Activated T-helper 17 cell treated with anti-CD3 and anti-CD28 coated beads, Interleukin-2, amount 50 U/mL, for 72 hours (primary cell): Measurements from ENCODE around the gene PRSS12. TPM values are rescaled to one million over a fixed set of nuclear protein-coding genes. Genes with fewer than 3 reads are reported as not detected.

ENCODE experiments used
- ATAC-seq: fragments of 150-1000 bp; cut with Tn5 transposase; replicated peaks from 2 replicates; pipeline ENCODE4 v1.10.0; 2021; ENCODE audit warnings: mild to moderate bottlenecking, moderate library complexity
- H3K27ac Mint-ChIP-seq: one replicate; pipeline ENCODE4 v1.8.0; 2022; ENCODE audit warnings: mixed read lengths
- H3K27me3 Mint-ChIP-seq: one replicate; pipeline ENCODE4 v1.8.0; 2022; ENCODE audit warnings: mixed read lengths
- H3K36me3 Mint-ChIP-seq: one replicate; pipeline ENCODE4 v1.8.0; 2022; ENCODE audit warnings: low read depth, mild to moderate bottlenecking, mixed read lengths
- H3K4me1 Mint-ChIP-seq: one replicate; pipeline ENCODE4 v1.8.0; 2022; ENCODE audit warnings: mixed read lengths
- H3K4me3 Mint-ChIP-seq: one replicate; pipeline ENCODE4 v1.8.0; 2022; ENCODE audit warnings: mild to moderate bottlenecking, mixed read lengths
- H3K9me3 Mint-ChIP-seq: one replicate; pipeline ENCODE4 v1.8.0; 2022; ENCODE audit warnings: mixed read lengths
- total RNA-seq, 2 donors: library from RNA; stranded (reverse); gene quantifications; one replicate each; pipeline ENCODE4 v1.2.3, GENCODE V29; 2022

PRSS12 gene
- total RNA-seq, 2 donors from 2014 or later: not detected

GRCh38 chr4:118346495-118346894 lies 6.3 kb downstream of the PRSS12 start:
- no peak for ATAC-seq
- Mint-ChIP-seq H3K27me3 (peaks cover 41% of the 10 kb centered on the region), H3K4me3 (no peak overlapping the region), H3K9me3 (no peaks in the 10 kb centered on the region), H3K27ac (no peak overlapping the region), H3K4me1 (no peaks in the 10 kb centered on the region), H3K36me3 (no peaks in the 10 kb centered on the region)

- ATAC-seq: no peak
Measured at GRCh38 chr4:118345813-118346212, 7.0 kb downstream of the PRSS12 start.

GRCh38 chr4:118344801-118345200 lies 8.0 kb downstream of the PRSS12 start:
- H3K4me3 Mint-ChIP-seq: no peak overlapping the region
- no peaks in the 10 kb centered on the region for H3K9me3 Mint-ChIP-seq
- H3K27me3 Mint-ChIP-seq: peaks cover 33% of the 10 kb centered on the region
- H3K36me3 Mint-ChIP-seq: no peaks in the 10 kb centered on the region
- no peak for ATAC-seq
- no peaks in the 10 kb centered on the region for H3K4me1 Mint-ChIP-seq
- H3K27ac Mint-ChIP-seq: no peak overlapping the region

More at GRCh38 chr4:118345813-118346212, 7.0 kb downstream of the PRSS12 start:
- Mint-ChIP-seq H3K4me1 (no peaks in the 10 kb centered on the region), H3K4me3 (no peak overlapping the region), H3K9me3 (no peaks in the 10 kb centered on the region), H3K27ac (no peak overlapping the region), H3K36me3 (no peaks in the 10 kb centered on the region), H3K27me3 (peaks cover 36% of the 10 kb centered on the region)

GRCh38 chr4:118343501-118343900 lies 9.3 kb downstream of the PRSS12 start:
- Mint-ChIP-seq H3K36me3 (no peaks in the 10 kb centered on the region), H3K27me3 (peaks cover 30% of the 10 kb centered on the region), H3K9me3 (no peaks in the 10 kb centered on the region), H3K4me1 (no peaks in the 10 kb centered on the region), H3K4me3 (no peak overlapping the region), H3K27ac (no peak overlapping the region)
- ATAC-seq: no peak

- Mint-ChIP-seq H3K4me3 (no peak overlapping the region), H3K9me3 (no peaks in the 10 kb centered on the region), H3K4me1 (no peaks in the 10 kb centered on the region), H3K27ac (no peak overlapping the region), H3K27me3 (peaks cover 15% of the 10 kb centered on the region), H3K36me3 (no peaks in the 10 kb centered on the region)
- ATAC-seq: no peak
Measured at GRCh38 chr4:118340109-118340508, 12.7 kb downstream of the PRSS12 start.

- no peak for ATAC-seq
- H3K9me3 Mint-ChIP-seq: no peaks in the 10 kb centered on the region
- no peaks in the 10 kb centered on the region for H3K36me3 Mint-ChIP-seq
- H3K4me1 Mint-ChIP-seq: no peaks in the 10 kb centered on the region
- peaks cover 15% of the 10 kb centered on the region for H3K27me3 Mint-ChIP-seq
- H3K27ac Mint-ChIP-seq: no peak overlapping the region
- no peak overlapping the region for H3K4me3 Mint-ChIP-seq
Measured at GRCh38 chr4:118338981-118339765, 13.6 kb downstream of the PRSS12 start.

GRCh38 chr4:118338518-118338917 lies 14.3 kb downstream of the PRSS12 start:
- no peaks in the 10 kb centered on the region for H3K36me3 Mint-ChIP-seq
- H3K4me1 Mint-ChIP-seq: no peaks in the 10 kb centered on the region
- H3K27me3 Mint-ChIP-seq: peaks cover 15% of the 10 kb centered on the region
- H3K4me3 Mint-ChIP-seq: no peak overlapping the region
- no peak for ATAC-seq
- H3K27ac Mint-ChIP-seq: no peak overlapping the region
- no peaks in the 10 kb centered on the region for H3K9me3 Mint-ChIP-seq

- Mint-ChIP-seq H3K27me3 (peaks cover 15% of the 10 kb centered on the region), H3K36me3 (no peaks in the 10 kb centered on the region), H3K4me3 (no peak overlapping the region), H3K27ac (no peak overlapping the region), H3K9me3 (no peaks in the 10 kb centered on the region), H3K4me1 (no peaks in the 10 kb centered on the region)
- ATAC-seq: no peak
Measured at GRCh38 chr4:118337954-118338353, 14.8 kb downstream of the PRSS12 start.

GRCh38 chr4:118335774-118336173 lies 17.0 kb downstream of the PRSS12 start:
- Mint-ChIP-seq H3K4me3 (no peak overlapping the region), H3K27ac (no peak overlapping the region), H3K36me3 (no peaks in the 10 kb centered on the region), H3K9me3 (no peaks in the 10 kb centered on the region), H3K4me1 (no peaks in the 10 kb centered on the region), H3K27me3 (peaks cover 9% of the 10 kb centered on the region)
- no peak for ATAC-seq

- H3K9me3 Mint-ChIP-seq: no peaks in the 10 kb centered on the region
- no peaks in the 10 kb centered on the region for H3K4me1 Mint-ChIP-seq
- peaks cover 6% of the 10 kb centered on the region for H3K27me3 Mint-ChIP-seq
- no peak overlapping the region for H3K27ac Mint-ChIP-seq
- H3K36me3 Mint-ChIP-seq: no peaks in the 10 kb centered on the region
- no peak overlapping the region for H3K4me3 Mint-ChIP-seq
- ATAC-seq: no peak
Measured at GRCh38 chr4:118335324-118335723, 17.5 kb downstream of the PRSS12 start.

- ATAC-seq: no peak
- H3K27ac Mint-ChIP-seq: no peak overlapping the region
- no peak overlapping the region for H3K4me3 Mint-ChIP-seq
- H3K36me3 Mint-ChIP-seq: no peaks in the 10 kb centered on the region
- peaks cover 6% of the 10 kb centered on the region for H3K27me3 Mint-ChIP-seq
- H3K9me3 Mint-ChIP-seq: no peaks in the 10 kb centered on the region
- H3K4me1 Mint-ChIP-seq: no peaks in the 10 kb centered on the region
Measured at GRCh38 chr4:118331352-118331751, 21.5 kb downstream of the PRSS12 start.

GRCh38 chr4:118329849-118330248 lies 23.0 kb downstream of the PRSS12 start:
- H3K4me1 Mint-ChIP-seq: no peaks in the 10 kb centered on the region
- no peak overlapping the region for H3K27ac Mint-ChIP-seq
- no peaks in the 10 kb centered on the region for H3K9me3 Mint-ChIP-seq
- peaks cover 3% of the 10 kb centered on the region for H3K27me3 Mint-ChIP-seq
- ATAC-seq: no peak
- H3K4me3 Mint-ChIP-seq: no peak overlapping the region
- no peaks in the 10 kb centered on the region for H3K36me3 Mint-ChIP-seq

- Mint-ChIP-seq H3K9me3 (no peaks in the 10 kb centered on the region), H3K4me1 (no peaks in the 10 kb centered on the region), H3K27ac (no peak overlapping the region), H3K36me3 (no peaks in the 10 kb centered on the region), H3K27me3 (no peaks in the 10 kb centered on the region), H3K4me3 (no peak overlapping the region)
- ATAC-seq: no peak
Measured at GRCh38 chr4:118327554-118328241, 25.1 kb downstream of the PRSS12 start.

- Mint-ChIP-seq H3K9me3 (no peaks in the 10 kb centered on the region), H3K27me3 (no peaks in the 10 kb centered on the region), H3K27ac (no peak overlapping the region), H3K36me3 (no peaks in the 10 kb centered on the region), H3K4me3 (no peak overlapping the region), H3K4me1 (no peaks in the 10 kb centered on the region)
- no peak for ATAC-seq
Measured at GRCh38 chr4:118326585-118326984, 26.2 kb downstream of the PRSS12 start.

- H3K9me3 Mint-ChIP-seq: no peaks in the 10 kb centered on the region
- no peaks in the 10 kb centered on the region for H3K27me3 Mint-ChIP-seq
- ATAC-seq: no peak
- H3K36me3 Mint-ChIP-seq: no peaks in the 10 kb centered on the region
- no peak overlapping the region for H3K27ac Mint-ChIP-seq
- no peak overlapping the region for H3K4me3 Mint-ChIP-seq
- no peaks in the 10 kb centered on the region for H3K4me1 Mint-ChIP-seq
Measured at GRCh38 chr4:118325431-118325830, 27.4 kb downstream of the PRSS12 start.
